Large intestine (tissue), 3 donors: Measurements from ENCODE around the gene FBXW4. TPM values are rescaled to one million over a fixed set of nuclear protein-coding genes. Genes with fewer than 3 reads are reported as not detected.

Experiments
- DNase-seq, 2 donors: peaks; one replicate each; pipeline versions ENCODE4 v3.0.0 to v3.0.0-alpha.2; 2013
- H3K27ac ChIP-seq: one replicate; pipeline ENCODE4 v1.5.1; 2013; ENCODE audit warnings: low read length
- H3K27me3 ChIP-seq: 2 replicates; pipeline ENCODE4 v1.6.1; 2013; ENCODE audit warnings: low read length; ENCODE audit not compliant: control insufficient read depth, insufficient read depth
- H3K36me3 ChIP-seq: 2 replicates; pipeline ENCODE4 v1.6.1; 2013; ENCODE audit warnings: low read length; ENCODE audit not compliant: control insufficient read depth, insufficient read depth
- H3K4me1 ChIP-seq: one replicate; pipeline ENCODE4 v1.6.1; 2013; ENCODE audit warnings: low read length; ENCODE audit not compliant: control insufficient read depth, insufficient read depth
- H3K4me3 ChIP-seq: one replicate; pipeline ENCODE4 v1.5.1; 2013; ENCODE audit warnings: low read length
- H3K9me3 ChIP-seq: one replicate; pipeline ENCODE4 v1.6.1; 2013; ENCODE audit warnings: mild to moderate bottlenecking, low read depth, low read length, moderate library complexity; ENCODE audit not compliant: control insufficient read depth
- WGBS: methylation state at CpG from one replicate; pipeline ENCODE4 v1.1.5; 2013; ENCODE audit warnings: low lambda C conversion rate; ENCODE audit not compliant: insufficient coverage; 5-methylcytosine and 5-hydroxymethylcytosine counted together
- polyA plus RNA-seq: library from polyadenylated mRNA; unstranded; fragments of 120-200 nt; gene quantifications from one replicate; pipeline ENCODE4 v1.2.1, GENCODE V29; 2013

The FBXW4 gene
- polyA plus RNA-seq, 1 donor = 45.7 TPM

GRCh38 chr10:101660256-101660655 lies 34.7 kb downstream of the FBXW4 start:
- no peak overlapping the region for H3K27ac ChIP-seq
- 100% methylated on average over 1 of the region's 4 CpGs for WGBS
- H3K9me3 ChIP-seq = no peaks in the 10 kb centered on the region
- no peaks in the 10 kb centered on the region for H3K27me3 ChIP-seq
- no peak overlapping the region for H3K4me3 ChIP-seq
- peaks cover 82% of the 10 kb centered on the region for H3K36me3 ChIP-seq
- no peaks in the 10 kb centered on the region for H3K4me1 ChIP-seq
- DNase-seq = no peak

- Histone ChIP-seq H3K9me3 (no peaks in the 10 kb centered on the region), H3K36me3 (peaks cover 75% of the 10 kb centered on the region), H3K4me1 (no peaks in the 10 kb centered on the region), H3K4me3 (no peak overlapping the region), H3K27me3 (no peaks in the 10 kb centered on the region), H3K27ac (no peak overlapping the region)
- no CpG with 5 or more reads among the region's 5 CpGs for WGBS
- DNase-seq = no peak
Measured at GRCh38 chr10:101658975-101659374, 36.0 kb downstream of the FBXW4 start.

- DNase-seq = no peak
- no CpG with 5 or more reads among the region's 2 CpGs for WGBS
- no peaks in the 10 kb centered on the region for H3K27me3 ChIP-seq
- H3K27ac ChIP-seq = no peak overlapping the region
- no peaks in the 10 kb centered on the region for H3K9me3 ChIP-seq
- H3K36me3 ChIP-seq = peaks cover 66% of the 10 kb centered on the region
- H3K4me1 ChIP-seq = no peaks in the 10 kb centered on the region
- no peak overlapping the region for H3K4me3 ChIP-seq
Measured at GRCh38 chr10:101656890-101657289, 38.1 kb downstream of the FBXW4 start.

GRCh38 chr10:101655570-101655969 lies 39.4 kb downstream of the FBXW4 start:
- Histone ChIP-seq H3K27me3 (no peaks in the 10 kb centered on the region), H3K36me3 (peaks cover 66% of the 10 kb centered on the region)
- WGBS = no CpG with 5 or more reads among the region's 6 CpGs

GRCh38 chr10:101653536-101653935 lies 41.4 kb downstream of the FBXW4 start:
- Histone ChIP-seq H3K9me3 (no peaks in the 10 kb centered on the region), H3K36me3 (peaks cover 62% of the 10 kb centered on the region), H3K4me3 (no peak overlapping the region), H3K4me1 (no peaks in the 10 kb centered on the region), H3K27me3 (no peaks in the 10 kb centered on the region), H3K27ac (no peak overlapping the region)
- DNase-seq = no peak
- no CpG with 5 or more reads among the region's 8 CpGs for WGBS

More at GRCh38 chr10:101655570-101655969, 39.4 kb downstream of the FBXW4 start:
- H3K4me1 ChIP-seq = no peaks in the 10 kb centered on the region
- DNase-seq = no peak
- no peak overlapping the region for H3K27ac ChIP-seq
- H3K9me3 ChIP-seq = no peaks in the 10 kb centered on the region
- H3K4me3 ChIP-seq = no peak overlapping the region

GRCh38 chr10:101651336-101651735 lies 43.6 kb downstream of the FBXW4 start:
- H3K4me3 ChIP-seq = no peak overlapping the region
- WGBS = no CpG with 5 or more reads among the region's 5 CpGs
- peaks cover 66% of the 10 kb centered on the region for H3K36me3 ChIP-seq

GRCh38 chr10:101650863-101651262 lies 44.1 kb downstream of the FBXW4 start:
- Histone ChIP-seq H3K4me3 (no peak overlapping the region), H3K27ac (no peak overlapping the region), H3K9me3 (no peaks in the 10 kb centered on the region), H3K36me3 (peaks cover 66% of the 10 kb centered on the region), H3K4me1 (no peaks in the 10 kb centered on the region), H3K27me3 (no peaks in the 10 kb centered on the region)
- DNase-seq = no peak
- WGBS = 60% methylated on average over 1 of the region's 15 CpGs

More at GRCh38 chr10:101651336-101651735, 43.6 kb downstream of the FBXW4 start:
- no peaks in the 10 kb centered on the region for H3K4me1 ChIP-seq
- no peak overlapping the region for H3K27ac ChIP-seq
- no peaks in the 10 kb centered on the region for H3K9me3 ChIP-seq
- no peak for DNase-seq
- no peaks in the 10 kb centered on the region for H3K27me3 ChIP-seq

- H3K4me3 ChIP-seq = no peak overlapping the region
- H3K27me3 ChIP-seq = no peaks in the 10 kb centered on the region
- WGBS = 100% methylated on average over 1 of the region's 5 CpGs
- H3K9me3 ChIP-seq = no peaks in the 10 kb centered on the region
- no peak for DNase-seq
- H3K27ac ChIP-seq = no peak overlapping the region
- peaks cover 66% of the 10 kb centered on the region for H3K36me3 ChIP-seq
- H3K4me1 ChIP-seq = no peaks in the 10 kb centered on the region
Measured at GRCh38 chr10:101649525-101650085, 45.4 kb downstream of the FBXW4 start.

- Histone ChIP-seq H3K27me3 (no peaks in the 10 kb centered on the region), H3K4me3 (no peak overlapping the region), H3K36me3 (peaks cover 70% of the 10 kb centered on the region), H3K27ac (no peak overlapping the region), H3K4me1 (no peaks in the 10 kb centered on the region), H3K9me3 (no peaks in the 10 kb centered on the region)
- WGBS = no CpG with 5 or more reads among the region's 2 CpGs
- DNase-seq = no peak
Measured at GRCh38 chr10:101647255-101647654, 47.7 kb downstream of the FBXW4 start.

- no CpG with 5 or more reads among the region's 6 CpGs for WGBS
- Histone ChIP-seq H3K4me1 (no peaks in the 10 kb centered on the region), H3K9me3 (no peaks in the 10 kb centered on the region), H3K27ac (no peak overlapping the region), H3K36me3 (peaks cover 63% of the 10 kb centered on the region), H3K4me3 (no peak overlapping the region), H3K27me3 (no peaks in the 10 kb centered on the region)
- no peak for DNase-seq
Measured at GRCh38 chr10:101646364-101646763, 48.6 kb downstream of the FBXW4 start.

GRCh38 chr10:101645659-101646058 lies 49.3 kb downstream of the FBXW4 start:
- no peak overlapping the region for H3K4me3 ChIP-seq
- no CpG with 5 or more reads among the region's 1 CpG for WGBS
- DNase-seq = no peak
- no peak overlapping the region for H3K27ac ChIP-seq
- peaks cover 56% of the 10 kb centered on the region for H3K36me3 ChIP-seq
- no peaks in the 10 kb centered on the region for H3K9me3 ChIP-seq
- H3K4me1 ChIP-seq = no peaks in the 10 kb centered on the region
- no peaks in the 10 kb centered on the region for H3K27me3 ChIP-seq
